Stimulated activated naive CD8-positive, alpha-beta T cell treated with anti-CD3 and anti-CD28 coated beads, Interleukin-15, Interleukin-2, amounts not matched to agents 100 ng/mL and 50 ng/mL, for 24 hours (primary cell): ENCODE measurements around the gene TLE6.
A peak's percentile ranks its signal among the peaks of the same experiment; 100 is the strongest.
"Not testable (repeated sequence)": the region's sequence is repeated elsewhere in the genome, so short reads cannot be mapped to it uniquely, and the experiment has no call there.

ENCODE experiments used
- H3K27ac Mint-ChIP-seq: one replicate; pipeline ENCODE4 v1.8.0; 2021; ENCODE audit warnings: mild to moderate bottlenecking, mixed read lengths
- H3K27me3 Mint-ChIP-seq: one replicate; pipeline ENCODE4 v1.8.0; 2021; ENCODE audit warnings: mixed read lengths
- H3K36me3 Mint-ChIP-seq: one replicate; pipeline ENCODE4 v1.8.0; 2021; ENCODE audit warnings: low read depth, mixed read lengths
- H3K4me1 Mint-ChIP-seq: one replicate; pipeline ENCODE4 v1.8.0; 2021; ENCODE audit warnings: low read depth, mixed read lengths
- H3K4me3 Mint-ChIP-seq: one replicate; pipeline ENCODE4 v1.8.0; 2021; ENCODE audit warnings: mild to moderate bottlenecking, mixed read lengths
- H3K9me3 Mint-ChIP-seq: one replicate; pipeline ENCODE4 v1.8.0; 2021; ENCODE audit warnings: mixed read lengths

The TLE6 gene

GRCh38 chr19:3036977-3037544, 59.7 kb downstream of the TLE6 start:
- H3K36me3 Mint-ChIP-seq, H3K27ac Mint-ChIP-seq, H3K9me3 Mint-ChIP-seq, H3K27me3 Mint-ChIP-seq: not testable (repeated sequence)
- H3K4me3 Mint-ChIP-seq, result peak overlapping the region; percentile 85
- peaks cover 23% of the 10 kb centered on the region for H3K4me1 Mint-ChIP-seq

- H3K4me3 Mint-ChIP-seq, result no peak overlapping the region
Observed at GRCh38 chr19:3038214-3038613, 60.9 kb downstream of the TLE6 start.

GRCh38 chr19:3039125-3039524, 61.8 kb downstream of the TLE6 start:
- peaks cover 27% of the 10 kb centered on the region for H3K4me1 Mint-ChIP-seq

More at GRCh38 chr19:3038214-3038613, 60.9 kb downstream of the TLE6 start:
- no peaks in the 10 kb centered on the region for H3K36me3 Mint-ChIP-seq
- H3K4me1 Mint-ChIP-seq, result peaks cover 27% of the 10 kb centered on the region
- H3K9me3 Mint-ChIP-seq, result no peaks in the 10 kb centered on the region
- H3K27me3 Mint-ChIP-seq, result no peaks in the 10 kb centered on the region
- no peak overlapping the region for H3K27ac Mint-ChIP-seq

GRCh38 chr19:3039641-3040077, 62.3 kb downstream of the TLE6 start:
- no peak overlapping the region for H3K4me3 Mint-ChIP-seq
- peaks cover 25% of the 10 kb centered on the region for H3K4me1 Mint-ChIP-seq
- no peaks in the 10 kb centered on the region for H3K9me3 Mint-ChIP-seq
- H3K27ac Mint-ChIP-seq, result no peak overlapping the region
- no peaks in the 10 kb centered on the region for H3K36me3 Mint-ChIP-seq
- H3K27me3 Mint-ChIP-seq, result no peaks in the 10 kb centered on the region

More at GRCh38 chr19:3039125-3039524, 61.8 kb downstream of the TLE6 start:
- Mint-ChIP-seq H3K4me3 (no peak overlapping the region), H3K9me3 (no peaks in the 10 kb centered on the region), H3K27ac (no peak overlapping the region), H3K36me3 (no peaks in the 10 kb centered on the region), H3K27me3 (no peaks in the 10 kb centered on the region)

- no peaks in the 10 kb centered on the region for H3K27me3 Mint-ChIP-seq
- H3K27ac Mint-ChIP-seq, result no peak overlapping the region
- peaks cover 12% of the 10 kb centered on the region for H3K4me1 Mint-ChIP-seq
- no peaks in the 10 kb centered on the region for H3K36me3 Mint-ChIP-seq
- H3K4me3 Mint-ChIP-seq, result no peak overlapping the region
- H3K9me3 Mint-ChIP-seq, result no peaks in the 10 kb centered on the region
Observed at GRCh38 chr19:3041327-3041726, 64.0 kb downstream of the TLE6 start.

GRCh38 chr19:3041761-3042620, 64.6 kb downstream of the TLE6 start:
- H3K9me3 Mint-ChIP-seq, result no peaks in the 10 kb centered on the region
- H3K27me3 Mint-ChIP-seq, result no peaks in the 10 kb centered on the region
- H3K36me3 Mint-ChIP-seq, result no peaks in the 10 kb centered on the region
- H3K27ac Mint-ChIP-seq, result no peak overlapping the region
- peak overlapping the region; percentile 21 for H3K4me3 Mint-ChIP-seq
- H3K4me1 Mint-ChIP-seq, result peaks cover 12% of the 10 kb centered on the region

GRCh38 chr19:3042621-3043267, 65.4 kb downstream of the TLE6 start:
- H3K36me3 Mint-ChIP-seq, result no peaks in the 10 kb centered on the region
- peaks cover 3% of the 10 kb centered on the region for H3K27me3 Mint-ChIP-seq
- H3K27ac Mint-ChIP-seq, result no peak overlapping the region
- peaks cover 16% of the 10 kb centered on the region for H3K4me1 Mint-ChIP-seq
- no peaks in the 10 kb centered on the region for H3K9me3 Mint-ChIP-seq
- H3K4me3 Mint-ChIP-seq, result peak overlapping the region; percentile 21
